M059J (cell line): ENCODE data around the gene POMZP3. TPM values are rescaled to one million over a fixed set of nuclear protein-coding genes. Genes with fewer than 3 reads are reported as not detected.
"Not testable (repeated sequence)": the region's sequence is repeated elsewhere in the genome, so short reads cannot be mapped to it uniquely, and the experiment has no call there.

Experiments used
- DNase-seq: peaks from one replicate; pipeline ENCODE4 v3.0.0-alpha.2; 2012; ENCODE audit warnings: low read depth
- total RNA-seq: library from RNA; depleted of rRNA; stranded (reverse); fragments of >200 nt; shearing (Covaris generic); gene quantifications from 2 replicates; pipeline ENCODE4 v1.2.3, GENCODE V29; 2014; rRNA removed

POMZP3 gene
- total RNA-seq, 1 experiment from 2014 or later: 7.3 TPM

DNA sequence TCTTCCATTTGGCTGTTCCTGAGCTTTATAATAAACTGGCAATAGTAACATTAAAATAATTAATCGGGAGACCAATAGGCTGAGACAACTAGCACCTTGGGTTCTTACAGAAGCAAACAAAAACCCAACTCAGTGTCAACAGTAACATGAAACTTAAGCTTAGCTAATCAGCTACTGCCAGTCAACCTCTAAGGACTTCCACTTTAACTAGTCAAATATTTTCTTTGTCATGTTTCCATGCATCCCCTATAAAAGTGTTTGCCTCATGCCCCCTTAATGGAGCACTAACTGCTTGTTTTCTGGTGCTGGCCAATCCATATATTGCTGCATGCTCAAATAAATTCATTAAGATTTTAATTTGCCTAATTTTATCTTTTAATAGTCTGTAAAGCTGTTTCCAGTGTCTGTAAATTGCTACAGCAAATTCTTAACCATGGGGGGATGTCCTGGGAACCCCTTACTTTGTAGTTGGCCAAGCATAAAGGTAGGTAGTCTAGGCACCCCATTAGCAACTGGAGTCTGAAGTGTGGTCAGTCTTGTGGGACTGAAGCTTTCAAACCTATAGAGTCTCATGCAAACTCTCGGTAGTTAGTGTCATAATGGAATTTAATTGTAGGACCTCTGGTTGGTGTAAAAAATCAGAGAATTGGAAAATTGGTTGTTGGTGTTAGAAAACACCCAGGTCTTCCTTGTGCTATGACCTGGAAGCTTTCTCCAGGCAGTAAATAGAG is 40.3 kb downstream of the POMZP3 start:
- not testable (repeated sequence) for DNase-seq

DNA sequence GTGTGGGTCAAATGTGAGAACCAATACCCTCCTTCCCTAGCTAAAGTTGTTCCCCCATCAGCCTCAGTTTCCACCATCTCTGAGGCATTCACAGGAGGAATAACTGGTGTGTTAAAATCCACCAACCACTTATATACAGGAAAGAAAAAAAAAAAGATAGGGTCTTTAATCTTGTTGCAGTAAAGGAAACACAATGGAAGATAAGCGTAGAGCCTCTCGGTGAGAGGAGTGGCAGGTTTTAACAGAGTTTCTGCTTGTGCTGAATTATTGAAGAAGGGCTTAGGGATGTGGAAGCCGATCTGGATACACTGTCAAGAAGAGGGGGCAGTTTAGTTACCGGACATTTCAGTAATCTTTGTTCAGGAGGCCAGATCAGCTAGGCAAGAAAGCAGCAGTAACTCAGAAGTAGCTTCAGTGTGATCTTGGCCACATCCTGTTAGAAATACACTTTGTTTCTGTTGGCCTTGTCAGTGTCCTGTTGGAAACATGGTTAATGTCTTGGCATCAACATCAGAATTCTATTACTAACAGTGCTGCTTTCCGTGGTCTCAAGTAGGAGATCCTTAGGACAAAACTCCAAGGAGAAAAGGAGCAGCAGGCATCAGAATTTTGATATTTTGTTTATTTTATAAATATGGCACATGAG is 43.3 kb downstream of the POMZP3 start:
- peak; percentile 84 for DNase-seq

DNA sequence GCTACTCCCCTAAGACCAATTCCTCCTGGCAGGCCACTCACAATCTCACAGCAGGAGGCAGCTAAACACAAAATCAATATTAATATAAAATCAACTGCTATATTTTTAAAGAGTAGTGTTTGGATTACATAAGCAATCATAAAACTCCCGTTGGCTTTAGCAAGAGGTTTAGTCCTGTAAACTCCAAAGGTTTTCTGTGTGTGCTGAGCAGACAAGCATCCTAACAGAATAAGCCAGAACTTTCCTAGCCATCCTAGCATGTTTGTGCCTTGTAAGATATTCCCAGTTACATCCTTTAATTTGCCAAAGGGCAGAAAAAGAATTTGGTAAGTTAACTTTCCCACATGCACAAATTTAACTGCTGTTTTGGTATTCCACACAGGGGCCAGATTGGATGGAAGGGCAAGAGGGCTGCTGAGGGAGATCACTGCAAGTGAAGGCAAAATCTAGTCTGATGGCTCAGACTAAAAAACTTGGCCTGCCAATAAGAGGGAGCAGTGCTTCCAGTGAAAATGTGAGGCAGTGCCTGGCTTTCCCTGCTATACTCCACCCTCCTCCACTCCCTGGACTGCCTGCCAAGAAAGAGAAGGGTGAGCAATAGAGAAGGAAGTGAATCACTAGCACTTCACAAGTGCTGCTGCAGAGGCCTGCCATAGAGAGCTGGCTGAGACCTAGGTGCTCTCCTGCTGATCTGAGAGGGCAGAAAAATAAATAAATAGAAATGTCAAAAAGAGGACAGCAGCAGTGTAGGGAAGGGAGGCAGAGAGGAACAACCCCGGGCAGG is 44.0 kb downstream of the POMZP3 start:
- DNase-seq: peak; percentile 96

DNA sequence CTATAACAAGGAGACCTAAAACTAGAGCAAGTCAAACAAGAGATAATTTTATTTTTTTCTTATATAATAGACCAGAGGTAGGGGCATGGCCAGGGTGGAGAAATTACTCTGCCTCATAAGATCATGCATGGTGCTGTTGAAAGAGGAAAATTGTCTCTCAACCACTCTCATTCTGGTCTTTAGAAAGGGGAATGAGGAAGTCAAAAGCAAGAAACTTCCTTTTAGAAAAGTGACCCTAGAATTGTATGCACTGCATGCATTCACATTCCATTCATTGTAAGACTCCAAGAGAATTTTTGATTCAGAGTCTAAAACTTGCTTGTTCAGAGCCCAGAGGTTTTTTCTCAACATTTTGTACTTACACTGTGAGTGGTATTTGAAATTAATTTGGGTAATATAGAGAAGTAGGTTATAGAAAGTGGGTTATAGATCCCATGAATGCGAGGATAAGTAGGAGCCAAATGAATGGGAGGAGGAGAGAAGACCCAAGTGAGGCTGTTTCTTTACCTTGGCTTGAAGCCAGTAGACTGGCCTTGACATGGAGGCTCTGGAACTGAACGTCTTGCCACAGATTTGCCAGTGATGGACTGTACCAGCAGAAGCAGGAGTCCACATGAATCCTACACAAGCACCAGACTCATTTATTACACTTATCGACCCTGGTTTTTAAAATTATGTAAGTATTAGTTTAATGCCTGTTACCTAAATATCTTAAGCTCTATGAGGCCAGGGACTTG is 51.0 kb downstream of the POMZP3 start:
- not testable (repeated sequence) for DNase-seq

DNA sequence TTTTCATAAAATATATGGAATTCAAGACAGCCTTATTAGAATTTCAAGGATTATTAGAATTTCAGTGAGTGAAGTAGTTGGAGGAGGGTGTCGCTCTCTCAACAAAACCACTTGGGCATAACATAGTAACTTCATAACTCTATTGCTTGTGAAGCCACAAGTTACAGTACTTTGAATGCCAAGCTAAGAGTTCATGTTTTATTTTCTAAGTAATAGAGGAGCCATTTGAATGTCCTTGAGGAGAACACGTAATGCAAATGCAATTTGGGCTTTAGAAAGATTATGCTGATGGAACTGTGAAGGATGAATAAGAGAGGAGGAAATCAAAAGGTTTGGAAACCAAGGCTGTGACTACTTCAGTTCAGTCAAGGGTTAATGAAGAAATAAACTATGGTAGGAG is 51.6 kb downstream of the POMZP3 start:
- not testable (repeated sequence) for DNase-seq

DNA sequence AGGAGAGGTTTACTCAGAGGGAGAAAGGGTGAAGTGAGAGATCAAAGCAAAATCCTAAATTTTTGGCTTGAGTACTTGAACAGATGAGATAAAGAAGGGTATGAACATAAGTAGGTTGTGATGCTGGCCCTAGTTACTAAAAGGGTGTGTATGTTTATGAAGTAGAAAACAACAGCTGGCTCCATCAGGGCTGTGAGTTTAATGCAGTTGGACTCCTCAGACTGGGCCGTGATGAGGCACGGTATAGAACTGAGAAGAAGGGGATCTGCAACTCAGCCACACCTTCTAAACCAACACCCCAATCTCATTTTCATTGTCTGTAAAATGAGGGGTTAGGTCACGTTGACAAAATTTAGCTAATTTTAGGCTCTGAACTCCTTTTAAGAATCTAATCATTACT is 54.8 kb downstream of the POMZP3 start:
- not testable (repeated sequence) for DNase-seq

DNA sequence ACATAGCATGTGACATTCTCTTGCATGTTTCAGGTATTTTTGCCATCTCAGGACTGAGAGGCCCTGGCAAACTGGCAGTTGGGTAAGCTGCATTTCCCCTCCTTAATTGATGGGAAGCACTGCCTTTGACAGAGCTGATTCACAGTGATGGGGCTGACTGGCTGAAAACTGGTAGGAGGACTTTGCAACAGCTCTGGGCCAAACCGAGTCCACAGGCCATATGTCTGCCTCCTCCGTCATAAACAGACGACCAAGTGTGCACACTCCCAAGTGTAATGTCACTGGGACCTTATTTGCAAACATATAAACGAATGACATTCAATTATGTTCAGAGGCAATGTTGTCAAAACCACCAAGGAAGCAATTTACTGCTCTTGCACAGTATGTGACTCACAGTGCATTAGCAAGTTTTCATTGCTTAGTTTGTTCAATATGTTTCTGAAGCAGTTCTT is 56.7 kb downstream of the POMZP3 start:
- peak; percentile 51 for DNase-seq

DNA sequence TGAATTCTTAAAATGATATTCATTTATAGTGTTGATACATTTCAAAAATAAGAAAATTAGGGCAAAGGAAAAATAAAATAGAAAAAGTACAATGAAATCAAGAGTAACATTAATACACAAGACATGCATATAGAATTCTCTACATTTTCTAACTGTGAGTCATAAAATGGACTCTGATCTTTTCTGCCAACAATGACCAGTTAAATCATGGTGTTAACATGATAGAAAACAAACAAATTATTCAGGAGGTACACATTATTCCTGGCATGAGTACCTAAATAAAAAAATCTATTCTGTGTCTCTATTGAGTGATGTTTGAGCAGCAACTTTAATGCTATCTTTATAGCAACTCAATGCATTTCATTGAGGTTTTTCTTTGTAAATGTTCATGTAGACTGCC is 58.3 kb downstream of the POMZP3 start:
- peak; percentile 62 for DNase-seq

DNA sequence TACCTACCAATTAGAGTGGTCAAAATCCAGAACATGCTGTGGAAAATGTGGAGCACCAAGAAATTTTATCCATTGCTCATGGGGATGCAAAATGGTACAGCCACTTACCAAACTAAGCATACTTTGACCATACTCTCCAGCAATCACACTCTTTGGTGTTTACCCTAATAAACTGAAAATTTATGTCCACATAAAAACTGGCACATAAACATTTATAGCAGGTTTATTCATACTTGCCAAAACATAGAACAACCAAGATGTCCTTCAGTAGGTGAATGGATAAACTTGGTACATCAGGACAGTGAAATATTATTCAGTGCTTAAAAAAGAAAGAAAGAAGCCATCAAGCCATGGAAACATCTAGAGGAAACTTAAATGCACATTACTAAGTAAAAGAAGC is 59.3 kb downstream of the POMZP3 start:
- not testable (repeated sequence) for DNase-seq

DNA sequence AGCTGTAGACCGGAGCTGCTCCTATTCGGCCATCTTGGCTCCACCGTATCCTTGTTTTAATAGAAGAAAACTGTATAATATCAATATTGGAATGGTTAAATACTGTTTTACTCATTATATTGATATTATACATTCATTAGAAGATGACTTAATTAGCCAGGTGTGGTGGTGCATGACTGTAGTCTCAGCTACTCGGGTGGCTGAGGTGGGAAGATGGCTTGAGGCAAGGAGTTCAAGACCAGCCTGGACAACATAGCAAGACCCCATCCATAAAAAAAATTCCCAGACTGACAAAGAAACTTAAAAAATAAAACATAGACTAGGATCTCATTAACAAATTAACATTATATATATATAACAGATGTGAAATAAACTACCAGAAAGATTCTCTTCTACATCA is 59.8 kb downstream of the POMZP3 start:
- DNase-seq: not testable (repeated sequence)

DNA sequence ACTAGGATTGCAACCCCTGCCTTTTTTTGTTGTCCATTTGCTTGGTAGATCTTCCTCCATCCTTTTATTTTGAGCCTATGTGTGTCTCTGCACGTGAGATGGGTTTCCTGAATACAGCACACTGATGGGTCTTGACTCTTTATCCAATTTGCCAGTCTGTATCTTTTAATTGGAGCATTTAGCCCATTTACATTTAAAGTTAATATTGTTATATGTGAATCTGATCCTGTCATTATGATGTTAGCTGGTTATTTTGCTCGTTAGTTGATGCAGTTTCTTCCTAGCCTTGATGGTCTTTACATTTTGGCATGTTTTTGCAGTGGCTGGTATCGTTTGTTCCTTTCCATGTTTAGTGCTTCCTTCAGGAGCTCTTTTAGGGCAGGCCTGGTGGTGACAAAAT is 62.1 kb downstream of the POMZP3 start:
- DNase-seq: not testable (repeated sequence)

DNA sequence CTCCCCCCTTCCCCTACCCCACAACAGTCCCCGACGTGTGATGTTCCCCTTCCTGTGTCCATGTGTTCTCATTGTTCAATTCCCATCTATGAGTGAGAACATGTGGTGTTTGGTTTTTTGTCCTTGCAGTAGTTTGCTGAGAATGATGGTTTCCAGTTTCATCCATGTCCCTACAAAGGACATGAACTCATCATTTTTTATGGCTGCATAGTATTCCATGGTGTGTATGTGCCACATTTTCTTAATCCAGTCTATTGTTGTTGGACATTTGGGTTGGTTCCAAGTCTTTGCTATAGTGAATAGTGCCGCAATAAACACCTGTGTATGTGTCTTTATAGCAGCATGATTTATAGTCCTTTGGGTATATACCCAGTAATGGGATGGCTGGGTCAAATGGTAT is 65.7 kb downstream of the POMZP3 start:
- DNase-seq: not testable (repeated sequence)

DNA sequence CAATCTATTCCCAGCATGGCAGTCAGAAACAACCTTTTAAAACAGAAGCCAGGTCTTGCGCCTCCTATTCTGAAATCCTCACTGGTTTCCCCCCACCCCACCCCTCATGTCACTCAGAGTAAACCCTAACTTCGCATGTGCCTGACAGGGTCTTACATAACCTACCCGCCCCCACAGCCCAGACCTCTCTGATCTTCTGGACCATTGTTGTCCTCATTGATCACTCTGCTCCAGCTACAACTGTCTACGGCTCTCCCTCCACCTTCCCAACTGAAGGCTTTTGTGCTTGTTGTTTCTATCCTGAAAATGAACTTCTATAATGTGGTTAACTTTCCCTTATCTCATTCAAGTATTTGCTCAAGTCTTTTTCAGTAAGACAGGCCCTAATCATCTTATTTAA is 66.9 kb downstream of the POMZP3 start:
- not testable (repeated sequence) for DNase-seq

Other genes with a start within 250 kb of the POMZP3 start
- 0.39 and 0.44 TPM in 2 replicates for gene SSC4D, start 217.6 kb downstream of the POMZP3 start, total RNA-seq
- gene ZP3, start 202.3 kb downstream of the POMZP3 start, total RNA-seq: 1.9 and 3.6 TPM in 2 replicates
- 14.1 and 21.9 TPM in 2 replicates for gene DTX2, start 165.6 kb downstream of the POMZP3 start, total RNA-seq
- 0.05 TPM in 1 of 2 replicates, not detected in the other for gene UPK3B, start 116.7 kb downstream of the POMZP3 start, total RNA-seq
- gene SPDYE16, start 84.0 kb downstream of the POMZP3 start, total RNA-seq: 0.17 and 0.22 TPM in 2 replicates